Small intestine (tissue), 7 donors: ENCODE results near the gene INSR. TPM values are rescaled to one million over a fixed set of nuclear protein-coding genes. Genes with fewer than 3 reads are reported as not detected.

Experiments used
- DNase-seq, 2 donors: peaks; one replicate each; pipeline versions ENCODE4 v3.0.0 to v3.0.0-alpha.2; 2013
- FAIRE-seq: peaks from 2 replicates; lab custom pipeline; 2012; peaks lifted over from hg19 to GRCh38; lab: Jason Lieb, UNC
- H3K27ac ChIP-seq, 3 donors: one replicate each; pipeline ENCODE4 v1.5.1; 2013; ENCODE audit warnings: low read length in 2 of 3, mild to moderate bottlenecking in 2 of 3, control low read depth in 1 of 3, inconsistent platforms in 1 of 3, low read depth in 1 of 3, moderate library complexity in 1 of 3
- H3K27me3 ChIP-seq, 3 donors: one replicate each; pipeline ENCODE4 v1.6.1; 2013; ENCODE audit warnings: low read length in 3 of 3, inconsistent platforms in 1 of 3; ENCODE audit not compliant: control insufficient read depth in 3 of 3, insufficient read depth in 3 of 3
- H3K36me3 ChIP-seq, 3 donors: one replicate each; pipeline ENCODE4 v1.6.1; 2013; ENCODE audit warnings: low read length in 3 of 3, inconsistent platforms in 1 of 3, low read depth in 1 of 3, mild to moderate bottlenecking in 1 of 3, moderate library complexity in 1 of 3; ENCODE audit not compliant: control insufficient read depth in 3 of 3, insufficient read depth in 2 of 3
- H3K4me1 ChIP-seq, 3 donors: one replicate each; pipeline ENCODE4 v1.6.1; 2013; ENCODE audit warnings: low read length in 2 of 3, inconsistent platforms in 1 of 3, low read depth in 1 of 3, mild to moderate bottlenecking in 1 of 3, moderate library complexity in 1 of 3; ENCODE audit not compliant: control insufficient read depth in 3 of 3, insufficient read depth in 2 of 3
- H3K4me3 ChIP-seq, 3 donors: one replicate each; pipeline ENCODE4 v1.5.1; 2013; ENCODE audit warnings: low read length in 3 of 3, control low read depth in 1 of 3, inconsistent platforms in 1 of 3, low read depth in 1 of 3, mild to moderate bottlenecking in 1 of 3, moderate library complexity in 1 of 3
- H3K9me3 ChIP-seq, 2 donors: one replicate each; pipeline ENCODE4 v1.6.1; 2013; ENCODE audit warnings: low read depth in 1 of 2, low read length in 1 of 2; ENCODE audit not compliant: control insufficient read depth in 2 of 2, insufficient read depth in 1 of 2
- WGBS, 3 donors: extraction: QIAGEN DNeasy Blood & Tissue Kit; methylation state at CpG; one replicate each; pipeline ENCODE4 v1.1.7; 2013; 5-methylcytosine and 5-hydroxymethylcytosine counted together
- polyA plus RNA-seq, 4 donors: library from polyadenylated mRNA; stranded (reverse) in 3 of 4; unstranded in 1 of 4; fragments of 200-250 nt in 3 of 4; fragments of 120-200 nt in 1 of 4; gene quantifications; one replicate each; pipeline versions ENCODE4 v1.2.1 to v1.2.3, GENCODE V29; 2013
- donor health status: healthy with polysubstance abuse.
- donor health status: control.
- donor health status: control.
- donor health status: Bipolar disorder and iron deficiency.
- donor health status: healthy.

The INSR gene
- polyA plus RNA-seq, 4 donors = 10.6 to 34.4 (median 16.0) TPM

DNA sequence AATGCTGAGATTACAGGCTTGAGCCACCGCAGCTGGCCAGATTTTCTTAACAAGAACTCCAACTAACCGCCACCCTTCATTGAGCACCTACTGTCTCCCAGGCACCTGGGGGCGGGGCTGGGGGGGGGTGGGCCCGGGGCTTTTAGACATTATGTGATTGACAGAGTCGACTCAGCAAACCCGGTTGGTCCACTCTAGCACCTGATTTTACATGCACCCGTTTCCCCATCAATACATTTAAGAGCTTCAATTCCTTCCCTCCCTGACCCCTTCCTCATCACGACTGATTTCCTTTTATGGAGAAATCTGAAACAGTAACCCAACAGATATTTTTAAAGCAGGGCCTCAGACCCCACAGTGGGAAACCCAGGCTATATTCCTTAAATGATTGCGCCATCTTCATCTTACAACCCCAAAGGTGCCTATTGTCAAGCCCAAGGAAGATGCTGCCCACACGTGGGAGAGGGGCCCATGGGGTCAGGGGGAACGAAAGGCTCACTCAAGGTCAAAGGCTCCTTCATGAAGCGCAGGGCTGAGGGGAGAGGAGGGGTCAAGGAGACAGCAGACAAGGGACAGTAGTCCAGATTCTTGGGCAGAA, 1.8 kb downstream of the INSR start:
- peaks cover 0 to 11% (median 0%) of the 10 kb centered on the region in 3 donors for H3K4me1 ChIP-seq
- H3K27ac ChIP-seq = no peak overlapping the region
- FAIRE-seq (no peak), DNase-seq (no peak)
- peak overlapping the region in 2 of 3 donors; percentile 70 to 97 for H3K4me3 ChIP-seq
- WGBS, 3 donors = 63 to 73% (median 69%) methylated on average over 12 of the region's 12 CpGs
- no peaks in the 10 kb centered on the region for H3K27me3 ChIP-seq
- no peaks in the 10 kb centered on the region for H3K9me3 ChIP-seq
- peaks cover 0 to 12% (median 0%) of the 10 kb centered on the region in 3 donors for H3K36me3 ChIP-seq

GRCh38 chr19:7288977-7289376, 5.2 kb downstream of the INSR start:
- DNase-seq (no peak), FAIRE-seq (no peak)
- no peaks in the 10 kb centered on the region for H3K27me3 ChIP-seq
- H3K36me3 ChIP-seq = peaks cover 0 to 13% (median 0%) of the 10 kb centered on the region in 3 donors
- no peak overlapping the region for H3K27ac ChIP-seq
- H3K9me3 ChIP-seq = no peaks in the 10 kb centered on the region
- 51 to 72% (median 67%) methylated on average over 6 of the region's 6 CpGs for WGBS, 3 donors
- no peak overlapping the region for H3K4me3 ChIP-seq
- peaks cover 0 to 5% (median 0%) of the 10 kb centered on the region in 3 donors for H3K4me1 ChIP-seq

DNA sequence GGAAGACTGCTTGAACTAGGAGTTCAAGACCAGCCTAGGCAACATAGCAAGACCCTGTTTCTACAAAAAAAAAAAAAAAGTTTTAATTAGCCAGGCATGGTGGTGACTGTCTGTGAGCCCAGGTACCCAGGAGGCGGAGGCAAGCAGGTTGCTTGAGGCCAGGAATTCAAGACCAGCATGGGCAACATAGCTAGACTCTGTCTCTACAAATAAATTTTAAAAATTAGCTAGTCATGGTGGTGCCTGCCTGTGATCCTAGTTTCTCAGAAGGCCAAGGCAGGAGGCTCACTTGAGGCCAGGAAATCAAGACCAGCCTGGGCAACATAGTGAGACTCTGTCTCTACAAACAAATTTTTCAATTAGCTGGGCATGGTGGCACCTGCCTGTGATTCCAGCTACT, 6.1 kb downstream of the INSR start:
- no peak for FAIRE-seq
- Histone ChIP-seq H3K4me3 (no peak overlapping the region), H3K9me3 (no peaks in the 10 kb centered on the region), H3K27ac (no peak overlapping the region), H3K27me3 (no peaks in the 10 kb centered on the region), H3K36me3 (peaks cover 0 to 13% (median 0%) of the 10 kb centered on the region in 3 donors), H3K4me1 (peaks cover 0 to 5% (median 0%) of the 10 kb centered on the region in 3 donors)
- no peak for DNase-seq
- 88 to 95% (median 95%) methylated on average over 1 of the region's 1 CpG for WGBS, 3 donors

- Histone ChIP-seq H3K27ac (no peak overlapping the region), H3K4me1 (peaks cover 0 to 4% (median 0%) of the 10 kb centered on the region in 3 donors), H3K36me3 (peaks cover 0 to 13% (median 0%) of the 10 kb centered on the region in 3 donors), H3K4me3 (no peak overlapping the region), H3K9me3 (no peaks in the 10 kb centered on the region), H3K27me3 (no peaks in the 10 kb centered on the region)
- FAIRE-seq (no peak), DNase-seq (peak in 1 of 2 donors; percentile 27)
- 44 to 64% (median 51%) methylated on average over 10 of the region's 10 CpGs for WGBS, 3 donors
Measured at GRCh38 chr19:7287722-7288121, 6.5 kb downstream of the INSR start.

- no peak overlapping the region for H3K4me3 ChIP-seq
- 87 to 88% (median 87%) methylated on average over 10 of the region's 10 CpGs for WGBS, 3 donors
- DNase-seq = no peak
- no peaks in the 10 kb centered on the region for H3K9me3 ChIP-seq
- no peak for FAIRE-seq
- peaks cover 0 to 21% (median 0%) of the 10 kb centered on the region in 3 donors for H3K36me3 ChIP-seq
- no peak overlapping the region for H3K27ac ChIP-seq
- H3K27me3 ChIP-seq = no peaks in the 10 kb centered on the region
- no peaks in the 10 kb centered on the region for H3K4me1 ChIP-seq
Measured at GRCh38 chr19:7280940-7281666, 13.1 kb downstream of the INSR start.

- Histone ChIP-seq H3K27me3 (no peaks in the 10 kb centered on the region), H3K4me3 (no peak overlapping the region), H3K4me1 (peaks cover 0 to 4% (median 0%) of the 10 kb centered on the region in 3 donors), H3K9me3 (no peaks in the 10 kb centered on the region), H3K36me3 (peaks cover 0 to 35% (median 0%) of the 10 kb centered on the region in 3 donors), H3K27ac (no peak overlapping the region)
- FAIRE-seq (no peak), DNase-seq (no peak)
- WGBS, 3 donors = 73 to 90% (median 74%) methylated on average over 5 of the region's 5 CpGs
Measured at GRCh38 chr19:7272856-7273578, 21.2 kb downstream of the INSR start.

- no peak for DNase-seq
- Histone ChIP-seq H3K27ac (no peak overlapping the region), H3K4me1 (peaks cover 0 to 7% (median 0%) of the 10 kb centered on the region in 3 donors), H3K36me3 (peaks cover 4 to 39% (median 7%) of the 10 kb centered on the region in 3 donors), H3K27me3 (no peaks in the 10 kb centered on the region), H3K4me3 (no peak overlapping the region), H3K9me3 (peaks cover 0 to 8% of the 10 kb centered on the region in 2 donors)
- no peak for FAIRE-seq
- WGBS, 3 donors = 80 to 93% (median 87%) methylated on average over 5 of the region's 5 CpGs
Measured at GRCh38 chr19:7268705-7269098, 25.5 kb downstream of the INSR start.
